HCT116 (cell line): ENCODE results near the gene KRTAP19-3. TPM values are rescaled to one million over a fixed set of nuclear protein-coding genes. Genes with fewer than 3 reads are reported as not detected.

Source experiments
- ATAC-seq: fragments of 200-7000 bp; cut with Tn5 transposase; 2 replicates; pipeline ENCODE4 v1.9.1; 2020; ENCODE audit warnings: mild to moderate bottlenecking, moderate library complexity
- BruUV-seq: library from RNA; stranded (reverse); fragments of 400-500 nt; replicated peaks from 2 replicates; lab custom pipeline; 2021; lab: Mats Ljungman, UMichigan
- CTCF ChIA-PET: fragments of 300-600 bp; sonication (Branson Sonifier 250); formaldehyde crosslinking; loops from one replicate; lab custom pipeline; 2021; ENCODE audit warnings: antibody characterized with exemption; lab: Charles Lee
- POLR2A ChIA-PET: fragments of 300-600, 350-600 bp; sonication (Branson Sonifier 250); formaldehyde crosslinking; loops from one replicate; lab custom pipeline; 2021; ENCODE audit warnings: antibody characterized with exemption; lab: Charles Lee
- RAD21 ChIA-PET, 2 experiments: fragments of 300-600 bp; sonication (Branson Sonifier 250); formaldehyde crosslinking; loops; one replicate each; lab custom pipeline; 2023; ENCODE audit warnings: low total read pairs in 2 of 2; ENCODE audit not compliant: uncharacterized antibody in 2 of 2, unreplicated experiment in 2 of 2, low non-redundant PET in 1 of 2; lab: Charles Lee
- DNase-seq: peaks from one replicate; pipeline ENCODE4 v3.0.0-alpha.2; 2010; ENCODE audit warnings: low read depth, low spot score
- H2AFZ ChIP-seq: fragments of 200-600 bp; shearing (Covaris generic), sonication (generic); 2 replicates; pipeline ENCODE4 v1.6.1; 2017; ENCODE audit warnings: low read depth, mixed run types, mixed read lengths, antibody characterized with exemption, low read length; ENCODE audit not compliant: poor library complexity, severe bottlenecking
- H3K27ac ChIP-seq: 2 replicates; pipeline ENCODE4 v1.5.1; 2012; ENCODE audit warnings: low read depth, low read length
- H3K27me3 ChIP-seq: fragments of 200-600 bp; sonication (generic); 2 replicates; pipeline ENCODE4 v1.6.1; 2016; ENCODE audit warnings: mixed run types, low read length, mixed read lengths; ENCODE audit not compliant: insufficient read depth
- H3K36me3 ChIP-seq, 2 experiments: fragments of 200-500 bp in 1 of 2; fragments of 200-600 bp in 1 of 2; sonication (Bioruptor generic) in 1 of 2; sonication (generic) in 1 of 2; 2 replicates each; pipeline versions ENCODE4 v1.5.1 to v1.6.1; 2014 to 2016; ENCODE audit warnings: low read length in 2 of 2, inconsistent platforms in 1 of 2, mixed read lengths in 1 of 2, mixed run types in 1 of 2; ENCODE audit not compliant: insufficient read depth in 2 of 2, control insufficient read depth in 1 of 2
- H3K4me1 ChIP-seq, 2 experiments: fragments of 200-600 bp in 1 of 2; sonication (generic) in 1 of 2; 2 replicates each; pipeline versions ENCODE4 v1.5.1 to v1.6.1; 2012 to 2017; ENCODE audit warnings: low read length in 2 of 2, inconsistent platforms in 1 of 2, mild to moderate bottlenecking in 1 of 2, mixed read lengths in 1 of 2, mixed run types in 1 of 2, moderate library complexity in 1 of 2; ENCODE audit not compliant: insufficient read depth in 2 of 2, control insufficient read depth in 1 of 2
- H3K4me2 ChIP-seq: fragments of 200-600 bp; sonication (generic); 2 replicates; pipeline ENCODE4 v1.6.1; 2017; ENCODE audit warnings: mixed run types, low read length, mixed read lengths
- H3K4me3 ChIP-seq, 2 experiments: fragments of 200-600 bp in 1 of 2; sonication (generic) in 1 of 2; replicated peaks in 1 of 2; 2 replicates each; pipeline ENCODE4 v1.5.1; 2011 to 2016; ENCODE audit warnings: low read length in 2 of 2, control low read depth in 1 of 2, low read depth in 1 of 2, mild to moderate bottlenecking in 1 of 2, mixed read lengths in 1 of 2, mixed run types in 1 of 2
- H3K79me2 ChIP-seq: fragments of 200-600 bp; sonication (generic); 2 replicates; pipeline ENCODE4 v1.6.1; 2017; ENCODE audit warnings: mild to moderate bottlenecking, mixed run types, low read length, moderate library complexity, mixed read lengths; ENCODE audit not compliant: insufficient read depth
- H3K9ac ChIP-seq: fragments of 200-600 bp; sonication (generic); 2 replicates; pipeline ENCODE4 v1.6.1; 2016; ENCODE audit warnings: low read length, mixed read lengths
- H3K9me2 ChIP-seq: fragments of 200-600 bp; sonication (generic), shearing (Covaris generic); 2 replicates; pipeline ENCODE4 v1.6.1; 2017; ENCODE audit warnings: mixed run types, mild to moderate bottlenecking, moderate library complexity; ENCODE audit not compliant: insufficient read depth
- H3K9me3 ChIP-seq, 2 experiments: fragments of 200-500 bp in 1 of 2; fragments of 200-600 bp in 1 of 2; sonication (Bioruptor generic) in 1 of 2; sonication (generic) in 1 of 2; 2 replicates each; pipeline ENCODE4 v1.6.1; 2014 to 2017; ENCODE audit warnings: low read length in 2 of 2, mixed read lengths in 2 of 2, inconsistent platforms in 1 of 2, low read depth in 1 of 2, mild to moderate bottlenecking in 1 of 2, mixed run types in 1 of 2, moderate library complexity in 1 of 2; ENCODE audit not compliant: control insufficient read depth in 1 of 2, insufficient read depth in 1 of 2
- H4K20me1 ChIP-seq: fragments of 200-600 bp; sonication (generic), shearing (Covaris generic); 2 replicates; pipeline ENCODE4 v1.6.1; 2017; ENCODE audit warnings: mixed run types, mild to moderate bottlenecking, moderate library complexity; ENCODE audit not compliant: insufficient read depth
- ATF3 ChIP-seq: IDR thresholded peaks from 2 replicates; pipeline ENCODE4 v1.6.1; 2012
- CTCF ChIP-seq, 3 experiments: fragments of 200-600 bp in 1 of 3; sonication (generic) in 1 of 3; IDR thresholded peaks in 2 of 3; conservative IDR thresholded peaks in 1 of 3; 2 replicates each; pipeline ENCODE4 v1.5.1; 2012 to 2017; ENCODE audit warnings: low read depth in 2 of 3, low read length in 2 of 3, antibody characterized with exemption in 1 of 3, borderline replicate concordance in 1 of 3, control low read depth in 1 of 3, mild to moderate bottlenecking in 1 of 3, mixed read lengths in 1 of 3, mixed run types in 1 of 3, moderate library complexity in 1 of 3; ENCODE audit not compliant: insufficient read depth in 1 of 3
- ELF1 ChIP-seq: IDR thresholded peaks from 2 replicates; pipeline ENCODE4 v1.6.1; 2012; ENCODE audit warnings: low read depth, borderline replicate concordance
- EZH2phosphoT487 ChIP-seq: fragments of 200-600 bp; IDR thresholded peaks from 2 replicates; pipeline ENCODE4 v1.6.1; 2018; ENCODE audit warnings: antibody characterized with exemption, borderline replicate concordance
- FOSL1 ChIP-seq: IDR thresholded peaks from 2 replicates; pipeline ENCODE4 v1.6.1; 2012; ENCODE audit warnings: low read depth
- JUND ChIP-seq: IDR thresholded peaks from 2 replicates; pipeline ENCODE4 v1.6.1; 2012
- MAX ChIP-seq: IDR thresholded peaks from 2 replicates; pipeline ENCODE4 v1.6.1; 2012
- POLR2A ChIP-seq: IDR thresholded peaks from 2 replicates; pipeline ENCODE4 v1.7.0; 2011; ENCODE audit warnings: borderline replicate concordance; ENCODE audit not compliant: insufficient read depth, insufficient read length; ENCODE audit errors: extremely low read depth
- RAD21 ChIP-seq: IDR thresholded peaks from 2 replicates; pipeline ENCODE4 v1.6.1; 2012; ENCODE audit warnings: low read depth, mild to moderate bottlenecking
- SIN3A ChIP-seq: IDR thresholded peaks from 2 replicates; pipeline ENCODE4 v1.6.1; 2012; ENCODE audit warnings: low read depth
- SP1 ChIP-seq: IDR thresholded peaks from 2 replicates; pipeline ENCODE4 v1.6.1; 2012; ENCODE audit warnings: low read depth
- SRF ChIP-seq: IDR thresholded peaks from 2 replicates; pipeline ENCODE4 v1.6.1; 2012; ENCODE audit warnings: low read depth
- TCF7L2 ChIP-seq: IDR thresholded peaks from 2 replicates; pipeline ENCODE4 v1.7.0; 2011; ENCODE audit warnings: borderline replicate concordance, inconsistent platforms; ENCODE audit not compliant: insufficient read depth, insufficient read length; ENCODE audit errors: extremely low read depth
- YY1 ChIP-seq: IDR thresholded peaks from 2 replicates; pipeline ENCODE4 v1.6.1; 2011; ENCODE audit warnings: low read length, low read depth, moderate library complexity, mild to moderate bottlenecking; ENCODE audit not compliant: insufficient replicate concordance; ENCODE audit errors: extremely low read depth
- ZBTB33 ChIP-seq: IDR thresholded peaks from 2 replicates; pipeline ENCODE4 v1.6.1; 2011; ENCODE audit warnings: mild to moderate bottlenecking, low read length, moderate library complexity; ENCODE audit not compliant: insufficient replicate concordance; ENCODE audit errors: extremely low read depth
- ZFX ChIP-seq: fragments of 450-650 bp; IDR thresholded peaks from 2 replicates; pipeline ENCODE4 v1.6.1; 2017
- intact Hi-C: fragments of 100-400 bp; cut with micrococcal nuclease; formaldehyde crosslinking; loops from 2 replicates; pipeline ENCODE4 v1.10.0; 2022
- total RNA-seq: library from RNA; stranded (reverse); gene quantifications from one replicate; pipeline ENCODE4 v1.2.1, GENCODE V29; 2021; ENCODE audit not compliant: unreplicated experiment

KRTAP19-3 gene
- total RNA-seq, 1 experiment from 2014 or later = not detected

GRCh38 chr21:30443226-30443625 lies 48.6 kb downstream of the KRTAP19-3 start:
- Histone ChIP-seq H3K9ac (no peak overlapping the region), H3K27me3 (no peaks in the 10 kb centered on the region), H3K36me3 (no peaks in the 10 kb centered on the region), H3K4me2 (no peak overlapping the region)
- ChIA-PET CTCF (no interaction called here), RAD21 (no interaction called here)
- intact Hi-C loops = no loop called here
- no peak for ATAC-seq
- no peak for TF ChIP-seq SRF
- TF ChIP-seq CTCF (IDR thresholded peaks at IDR 0.05 in 2 of 3, conservative IDR thresholded peaks at IDR 0.05 in 1 of 3; ENCODE audit: borderline replicate concordance in 1 of 3, insufficient read depth in 1 of 3, low read depth in 2 of 3, low read length in 2 of 3) = no peak
- no peak for TF ChIP-seq YY1
- TF ChIP-seq RAD21 = no peak
- TF ChIP-seq SP1 = no peak
- TF ChIP-seq JUND = no peak
- TF ChIP-seq TCF7L2 = no peak
- no peak for TF ChIP-seq MAX
- TF ChIP-seq FOSL1 = no peak
- no peak for TF ChIP-seq EZH2phosphoT487
- TF ChIP-seq POLR2A = no peak
- no peak for TF ChIP-seq SIN3A
- no peak for TF ChIP-seq ATF3
- TF ChIP-seq ELF1 = no peak
- TF ChIP-seq ZBTB33 = no peak
- no peak for TF ChIP-seq ZFX
- TF ChIP-seq, all 23 proteins: peak for 0
- H3K4me3 ChIP-seq = no peak overlapping the region
- H2AFZ ChIP-seq = no peak overlapping the region
- H3K4me1 ChIP-seq = no peaks in the 10 kb centered on the region
- BruUV-seq = no TSS peak
- peaks cover 21 to 22% of the 10 kb centered on the region in 2 experiments; a peak in 2 of 4 replicates for H3K9me3 ChIP-seq
- no peaks in the 10 kb centered on the region for H3K79me2 ChIP-seq
- H3K27ac ChIP-seq = no peak overlapping the region
- POLR2A ChIA-PET = no interaction called here
- H3K9me2 ChIP-seq = no peaks in the 10 kb centered on the region
- no peaks in the 10 kb centered on the region for H4K20me1 ChIP-seq
- no peak for DNase-seq
